Effector memory CD4-positive, alpha-beta T cell (primary cell): ENCODE results near the gene STAT5A.
"Not testable (repeated sequence)": the region's sequence is repeated elsewhere in the genome, so short reads cannot be mapped to it uniquely, and the experiment has no call there.

Experiments used
- DNase-seq, 3 donors: peaks; one replicate each; pipeline ENCODE4 v3.0.0-alpha.2; 2020
- H3K27ac ChIP-seq: 2 replicates; pipeline ENCODE4 v1.7.0; 2013; ENCODE audit warnings: mild to moderate bottlenecking, low read length, moderate library complexity; ENCODE audit not compliant: insufficient read depth, poor library complexity, severe bottlenecking
- H3K27me3 ChIP-seq: replicated peaks from 2 replicates; pipeline ENCODE4 v1.7.0; 2013; ENCODE audit warnings: mild to moderate bottlenecking, low read length; ENCODE audit not compliant: insufficient read depth, control insufficient read depth, poor library complexity, severe bottlenecking
- H3K36me3 ChIP-seq: 2 replicates; pipeline ENCODE4 v1.7.0; 2013; ENCODE audit warnings: mild to moderate bottlenecking, low read length, moderate library complexity; ENCODE audit not compliant: control insufficient read depth, insufficient read depth
- H3K4me1 ChIP-seq: 2 replicates; pipeline ENCODE4 v1.7.0; 2013; ENCODE audit warnings: low read length, mild to moderate bottlenecking; ENCODE audit not compliant: control insufficient read depth, insufficient read depth, poor library complexity, severe bottlenecking
- H3K4me3 ChIP-seq: 2 replicates; pipeline ENCODE4 v1.7.0; 2013; ENCODE audit warnings: low read length, low read depth, mild to moderate bottlenecking; ENCODE audit not compliant: insufficient read depth, poor library complexity, severe bottlenecking
- H3K9me3 ChIP-seq: 2 replicates; pipeline ENCODE4 v1.7.0; 2013; ENCODE audit warnings: mild to moderate bottlenecking, low read length, moderate library complexity; ENCODE audit not compliant: control insufficient read depth

Gene STAT5A

DNA sequence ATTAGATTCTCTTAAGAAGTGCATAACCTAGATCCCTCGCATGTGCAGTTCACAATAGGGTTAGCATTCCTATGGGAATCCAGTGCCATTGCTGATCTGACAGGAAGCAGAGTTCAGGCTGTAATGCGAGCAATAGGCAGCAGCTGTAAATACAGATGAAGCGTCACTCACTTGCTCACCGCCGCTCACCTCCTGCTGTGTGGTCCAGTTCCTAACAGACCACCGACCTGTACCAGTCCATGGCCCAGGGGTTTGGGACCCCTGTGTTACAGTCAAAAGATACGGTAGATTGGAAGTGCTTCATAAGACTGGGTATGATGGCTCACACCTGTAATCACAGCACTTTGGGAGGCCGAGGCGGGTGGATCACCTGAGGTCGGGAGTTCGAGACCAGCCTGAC lies 2.8 kb downstream of the STAT5A start:
- Histone ChIP-seq H3K27ac (no peak overlapping the region), H3K4me3 (no peak overlapping the region), H3K9me3 (no peaks in the 10 kb centered on the region), H3K27me3 (no peaks in the 10 kb centered on the region), H3K4me1 (peaks cover 30% of the 10 kb centered on the region), H3K36me3 (peaks cover 29% of the 10 kb centered on the region)
- no peak for DNase-seq

GRCh38 chr17:42294469-42295398 lies 6.4 kb downstream of the STAT5A start:
- H3K4me1 ChIP-seq, result peaks cover 5% of the 10 kb centered on the region
- no peak for DNase-seq
- peaks cover 49% of the 10 kb centered on the region for H3K36me3 ChIP-seq
- H3K27me3 ChIP-seq, result no peaks in the 10 kb centered on the region
- H3K27ac ChIP-seq, result no peak overlapping the region
- H3K9me3 ChIP-seq, result no peaks in the 10 kb centered on the region
- no peak overlapping the region for H3K4me3 ChIP-seq

DNA sequence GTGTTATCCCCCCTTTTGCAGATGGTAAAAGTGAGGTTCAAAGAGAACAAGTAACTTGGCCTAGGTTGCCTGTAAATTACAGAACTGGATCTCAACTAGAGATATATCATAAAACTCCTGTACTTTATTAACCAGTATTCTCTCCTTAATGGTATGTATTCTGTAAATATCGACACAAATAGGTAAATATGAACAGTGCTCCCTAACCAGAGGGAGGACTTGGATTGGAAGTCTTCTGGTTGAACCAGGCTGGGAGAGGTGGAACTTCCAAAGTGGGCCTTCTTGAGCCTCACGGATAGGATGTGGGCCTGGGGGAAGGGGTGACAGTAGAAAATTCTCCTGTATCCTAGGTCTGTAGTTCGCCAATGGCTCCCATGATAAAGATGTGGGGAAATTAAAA lies 7.7 kb downstream of the STAT5A start:
- Histone ChIP-seq H3K36me3 (peaks cover 53% of the 10 kb centered on the region), H3K4me3 (no peak overlapping the region), H3K9me3 (no peaks in the 10 kb centered on the region), H3K27ac (no peak overlapping the region), H3K27me3 (no peaks in the 10 kb centered on the region), H3K4me1 (no peaks in the 10 kb centered on the region)
- DNase-seq, result no peak

- not testable (repeated sequence) for H3K4me1 ChIP-seq, H3K27me3 ChIP-seq, DNase-seq, H3K4me3 ChIP-seq, H3K27ac ChIP-seq, H3K9me3 ChIP-seq
- peaks cover 60% of the 10 kb centered on the region for H3K36me3 ChIP-seq
Measured at GRCh38 chr17:42297775-42298174, 9.5 kb downstream of the STAT5A start.

GRCh38 chr17:42299361-42299760 lies 11.1 kb downstream of the STAT5A start:
- H3K4me3 ChIP-seq, H3K27me3 ChIP-seq, H3K27ac ChIP-seq, H3K4me1 ChIP-seq, H3K9me3 ChIP-seq, DNase-seq: not testable (repeated sequence)
- peaks cover 72% of the 10 kb centered on the region for H3K36me3 ChIP-seq

DNA sequence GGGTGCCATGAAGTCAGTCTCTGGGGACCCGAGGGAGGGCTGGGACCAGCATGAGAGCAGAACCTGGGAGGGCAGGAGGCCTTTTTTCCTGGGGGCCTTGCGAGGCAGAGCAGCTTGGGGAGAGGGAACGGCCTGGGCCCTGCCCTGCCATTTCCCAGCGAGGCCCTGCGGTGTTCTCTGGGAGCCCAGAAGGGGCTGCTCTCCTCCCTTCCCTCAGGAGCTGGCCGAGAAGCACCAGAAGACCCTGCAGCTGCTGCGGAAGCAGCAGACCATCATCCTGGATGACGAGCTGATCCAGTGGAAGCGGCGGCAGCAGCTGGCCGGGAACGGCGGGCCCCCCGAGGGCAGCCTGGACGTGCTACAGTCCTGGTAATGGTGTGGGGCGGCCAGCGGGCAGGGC lies 11.6 kb downstream of the STAT5A start:
- H3K27ac ChIP-seq, H3K4me1 ChIP-seq, H3K9me3 ChIP-seq, DNase-seq, H3K27me3 ChIP-seq, H3K4me3 ChIP-seq: not testable (repeated sequence)
- H3K36me3 ChIP-seq, result peaks cover 71% of the 10 kb centered on the region

GRCh38 chr17:42301022-42301421 lies 12.7 kb downstream of the STAT5A start:
- no peaks in the 10 kb centered on the region for H3K27me3 ChIP-seq
- no peak for DNase-seq
- H3K4me3 ChIP-seq, result no peak overlapping the region
- no peaks in the 10 kb centered on the region for H3K4me1 ChIP-seq
- H3K9me3 ChIP-seq, result no peaks in the 10 kb centered on the region
- H3K27ac ChIP-seq, result no peak overlapping the region
- peaks cover 60% of the 10 kb centered on the region for H3K36me3 ChIP-seq

GRCh38 chr17:42303694-42304093 lies 15.4 kb downstream of the STAT5A start:
- H3K4me3 ChIP-seq, result no peak overlapping the region
- H3K36me3 ChIP-seq, result peaks cover 72% of the 10 kb centered on the region
- H3K27ac ChIP-seq, result no peak overlapping the region
- H3K27me3 ChIP-seq, result no peaks in the 10 kb centered on the region
- no peaks in the 10 kb centered on the region for H3K9me3 ChIP-seq
- no peak for DNase-seq
- H3K4me1 ChIP-seq, result no peaks in the 10 kb centered on the region

DNA sequence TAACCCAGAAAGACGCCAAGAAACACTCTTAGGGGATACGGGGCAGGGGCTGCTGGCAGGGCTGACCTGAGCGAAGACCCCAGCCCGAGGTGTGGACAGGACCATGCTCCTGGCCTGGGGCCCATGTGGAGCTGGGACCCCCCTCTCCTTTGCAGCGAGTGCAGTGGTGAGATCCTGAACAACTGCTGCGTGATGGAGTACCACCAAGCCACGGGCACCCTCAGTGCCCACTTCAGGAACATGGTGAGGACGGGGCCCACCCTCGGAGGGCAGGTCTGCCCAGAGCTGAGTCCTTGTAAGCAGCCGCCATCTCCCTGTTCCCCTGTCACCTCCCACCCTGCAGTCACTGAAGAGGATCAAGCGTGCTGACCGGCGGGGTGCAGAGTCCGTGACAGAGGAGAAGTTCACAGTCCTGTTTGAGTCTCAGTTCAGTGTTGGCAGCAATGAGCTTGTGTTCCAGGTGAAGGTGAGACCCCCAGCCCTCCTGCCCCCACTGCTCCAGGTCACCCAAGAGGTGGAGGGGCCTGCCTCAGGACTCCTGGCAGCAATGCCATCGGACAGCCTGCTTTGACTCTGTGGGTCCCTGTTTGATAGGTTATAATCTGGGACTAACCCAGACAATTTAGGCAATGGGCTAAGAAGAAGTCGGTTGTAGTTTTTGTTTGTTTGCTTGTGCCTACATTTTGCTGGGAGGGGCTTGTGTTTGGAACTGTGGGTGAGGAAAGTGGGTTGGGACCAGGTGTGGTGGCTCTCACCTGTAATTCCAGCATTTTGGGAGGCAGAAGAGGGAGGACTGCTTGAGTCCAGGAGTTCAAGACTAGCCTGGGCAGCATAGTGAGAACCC lies 16.1 kb downstream of the STAT5A start:
- Histone ChIP-seq H3K4me3 (no peak overlapping the region), H3K27ac (no peak overlapping the region), H3K27me3 (no peaks in the 10 kb centered on the region), H3K36me3 (peaks cover 73% of the 10 kb centered on the region), H3K9me3 (no peaks in the 10 kb centered on the region), H3K4me1 (no peaks in the 10 kb centered on the region)
- no peak for DNase-seq

GRCh38 chr17:42305031-42305330 lies 16.7 kb downstream of the STAT5A start:
- H3K9me3 ChIP-seq, H3K4me1 ChIP-seq, DNase-seq, H3K27me3 ChIP-seq, H3K27ac ChIP-seq, H3K4me3 ChIP-seq: not testable (repeated sequence)
- H3K36me3 ChIP-seq, result peaks cover 76% of the 10 kb centered on the region
